ENCODE data around the gene SLC7A9.
"Not testable (repeated sequence)": the region's sequence is repeated elsewhere in the genome, so short reads cannot be mapped to it uniquely, and the experiment has no call there.

SLC7A9 gene

GRCh38 chr19:32823747-32824102 lies 45.8 kb downstream of the SLC7A9 start:
- no peak for DNase-seq

- no peak for DNase-seq
Measured at GRCh38 chr19:32822916-32823746, 46.4 kb downstream of the SLC7A9 start.

- no peak for DNase-seq
Measured at GRCh38 chr19:32819419-32820400, 49.9 kb downstream of the SLC7A9 start.

- DNase-seq, result no peak
Measured at GRCh38 chr19:32818536-32818935, 51.0 kb downstream of the SLC7A9 start.

GRCh38 chr19:32817569-32818476 lies 51.7 kb downstream of the SLC7A9 start:
- no peak for DNase-seq

- no peak for DNase-seq
Measured at GRCh38 chr19:32816555-32817099, 52.9 kb downstream of the SLC7A9 start.

- no peak for DNase-seq
Measured at GRCh38 chr19:32814624-32815023, 54.9 kb downstream of the SLC7A9 start.

GRCh38 chr19:32813862-32814425 lies 55.6 kb downstream of the SLC7A9 start:
- DNase-seq, result no peak

- no peak for DNase-seq
Measured at GRCh38 chr19:32812571-32812970, 57.0 kb downstream of the SLC7A9 start.

- no peak for DNase-seq
Measured at GRCh38 chr19:32812036-32812435, 57.5 kb downstream of the SLC7A9 start.

GRCh38 chr19:32811151-32811550 lies 58.4 kb downstream of the SLC7A9 start:
- DNase-seq, result no peak

GRCh38 chr19:32810452-32810851 lies 59.1 kb downstream of the SLC7A9 start:
- no peak for DNase-seq

- no peak for DNase-seq
Measured at GRCh38 chr19:32809754-32810153, 59.8 kb downstream of the SLC7A9 start.

- no peak for DNase-seq
Measured at GRCh38 chr19:32809254-32809653, 60.3 kb downstream of the SLC7A9 start.

GRCh38 chr19:32808236-32808635 lies 61.3 kb downstream of the SLC7A9 start:
- no peak for DNase-seq

GRCh38 chr19:32802840-32803239 lies 66.7 kb downstream of the SLC7A9 start:
- no peak for DNase-seq

- no peak for DNase-seq
Measured at GRCh38 chr19:32800754-32801153, 68.8 kb downstream of the SLC7A9 start.

GRCh38 chr19:32800191-32800590 lies 69.4 kb downstream of the SLC7A9 start:
- DNase-seq, result no peak

GRCh38 chr19:32798201-32798600 lies 71.4 kb downstream of the SLC7A9 start:
- DNase-seq, result no peak

- no peak for DNase-seq
Measured at GRCh38 chr19:32789429-32789828, 80.1 kb downstream of the SLC7A9 start.

- DNase-seq, result not testable (repeated sequence)
Measured at GRCh38 chr19:32787895-32788294, 81.7 kb downstream of the SLC7A9 start.
